SU-DHL-6 (cell line): ENCODE measurements around the gene SUSD4.

ENCODE experiments used
- H2AFZ ChIP-seq: fragments of 200-600 bp; sonication (generic); 2 replicates; pipeline ENCODE4 v1.6.1; 2014; ENCODE audit warnings: low read depth, mild to moderate bottlenecking, moderate library complexity, mixed read lengths, antibody characterized with exemption, low read length; ENCODE audit not compliant: severe bottlenecking
- H3F3A ChIP-seq: fragments of 200-600 bp; shearing (Covaris generic); 2 replicates; pipeline ENCODE4 v1.6.0; 2016; ENCODE audit warnings: antibody characterized with exemption, mild to moderate bottlenecking; ENCODE audit not compliant: insufficient read depth
- H3K27ac ChIP-seq: fragments of 200-600 bp; sonication (generic); 2 replicates; pipeline ENCODE4 v1.5.1; 2016; ENCODE audit warnings: low read depth, mild to moderate bottlenecking, low read length, moderate library complexity, mixed read lengths
- H3K27me3 ChIP-seq: fragments of 200-600 bp; sonication (generic), shearing (Covaris generic); 2 replicates; pipeline ENCODE4 v1.6.0; 2014; ENCODE audit warnings: mild to moderate bottlenecking, low read length
- H3K36me3 ChIP-seq: fragments of 200-600 bp; sonication (generic); 2 replicates; pipeline ENCODE4 v1.6.1; 2014; ENCODE audit warnings: mild to moderate bottlenecking, low read length, mixed read lengths
- H3K4me2 ChIP-seq: fragments of 300-600, 200-600 bp; shearing (Covaris generic), sonication (generic); 2 replicates; pipeline ENCODE4 v1.6.0; 2014; ENCODE audit warnings: low read length, low read depth, mild to moderate bottlenecking; ENCODE audit not compliant: poor library complexity, severe bottlenecking
- H3K4me3 ChIP-seq: fragments of 200-600 bp; sonication (generic); 2 replicates; pipeline ENCODE4 v1.5.1; 2014; ENCODE audit warnings: antibody characterized with exemption, low read length, mild to moderate bottlenecking, mixed read lengths; ENCODE audit not compliant: insufficient read depth, poor library complexity, severe bottlenecking
- H3K79me2 ChIP-seq: fragments of 200-600 bp; sonication (generic); 2 replicates; pipeline ENCODE4 v1.6.1; 2014; ENCODE audit warnings: mild to moderate bottlenecking, low read length, moderate library complexity; ENCODE audit not compliant: insufficient read depth
- H3K9ac ChIP-seq: fragments of 200-600 bp; sonication (generic); 2 replicates; pipeline ENCODE4 v1.7.0; 2014; ENCODE audit warnings: mild to moderate bottlenecking, low read length
- H3K9me2 ChIP-seq: fragments of 200-600 bp; sonication (generic); replicated peaks from 2 replicates; pipeline ENCODE4 v1.6.1; 2014; ENCODE audit warnings: low read length; ENCODE audit not compliant: insufficient read depth
- H3K9me3 ChIP-seq: fragments of 200-600 bp; sonication (generic); 2 replicates; pipeline ENCODE4 v1.6.1; 2014; ENCODE audit warnings: low read length, mixed read lengths; ENCODE audit not compliant: insufficient read depth
- H4K20me1 ChIP-seq: fragments of 200-600 bp; sonication (generic); 2 replicates; pipeline ENCODE4 v1.6.1; 2014; ENCODE audit warnings: low read depth, mild to moderate bottlenecking, antibody characterized with exemption, low read length, moderate library complexity, mixed read lengths
- CTCF ChIP-seq: fragments of 200-600 bp; sonication (generic); IDR thresholded peaks from one replicate; pipeline ENCODE4 v1.5.1; 2017; ENCODE audit warnings: antibody characterized with exemption, mild to moderate bottlenecking, low read length, moderate library complexity; ENCODE audit not compliant: insufficient read depth, poor library complexity, severe bottlenecking
- EZH2phosphoT487 ChIP-seq: fragments of 200-600 bp; sonication (generic), shearing (Covaris generic); conservative IDR thresholded peaks from 2 replicates; pipeline ENCODE4 v1.6.1; 2018; ENCODE audit warnings: mild to moderate bottlenecking, antibody characterized with exemption, low read length, moderate library complexity, mixed read lengths

Gene SUSD4

GRCh38 chr1:223330466-223330865, 33.5 kb downstream of the SUSD4 start:
- no peaks in the 10 kb centered on the region for H3K9me2 ChIP-seq
- H3K9me3 ChIP-seq = no peaks in the 10 kb centered on the region
- H3K27ac ChIP-seq = no peak overlapping the region
- TF ChIP-seq EZH2phosphoT487 (no peak), CTCF (no peak)
- no peaks in the 10 kb centered on the region for H4K20me1 ChIP-seq
- H3F3A ChIP-seq = no peaks in the 10 kb centered on the region
- H2AFZ ChIP-seq = no peak overlapping the region
- no peaks in the 10 kb centered on the region for H3K36me3 ChIP-seq
- H3K27me3 ChIP-seq = no peaks in the 10 kb centered on the region
- no peak overlapping the region for H3K9ac ChIP-seq
- H3K79me2 ChIP-seq = no peaks in the 10 kb centered on the region
- H3K4me2 ChIP-seq = no peak overlapping the region
- no peak overlapping the region for H3K4me3 ChIP-seq

DNA sequence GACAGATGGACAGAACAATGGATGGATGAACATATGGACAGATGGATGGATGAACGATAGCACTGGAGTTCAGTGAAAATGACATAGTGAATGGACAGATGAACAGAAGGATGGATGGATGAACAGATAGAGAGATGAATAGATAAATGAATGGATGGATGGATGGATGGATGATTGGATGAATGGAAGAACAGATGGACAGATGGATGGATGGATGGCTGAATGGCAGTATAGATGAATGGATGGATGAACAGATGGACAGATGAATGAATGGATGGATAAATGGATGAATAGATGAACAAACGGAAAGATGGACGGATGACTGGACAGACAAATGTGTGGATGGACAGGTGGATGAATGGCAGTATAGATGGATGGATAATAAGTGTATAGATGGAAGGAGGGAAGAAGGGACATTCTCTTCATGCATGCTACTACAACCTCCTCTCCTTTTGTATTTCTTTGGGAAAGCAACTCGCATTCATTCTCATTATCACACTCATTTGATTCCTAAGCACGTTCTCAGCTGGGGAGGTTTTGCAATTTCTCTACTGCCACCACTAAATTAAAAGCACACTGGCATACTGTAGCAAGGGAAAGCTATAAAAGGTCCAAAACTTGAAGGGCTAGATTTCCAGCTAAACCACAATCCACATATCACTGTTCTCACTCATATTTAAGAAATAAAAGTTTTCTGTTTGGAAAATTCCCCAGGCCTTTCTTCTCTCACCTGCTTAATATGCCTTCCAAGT, 34.1 kb downstream of the SUSD4 start:
- Histone ChIP-seq H3K79me2 (no peaks in the 10 kb centered on the region), H3K36me3 (no peaks in the 10 kb centered on the region), H3K9ac (no peak overlapping the region), H3K9me3 (no peaks in the 10 kb centered on the region), H3K4me2 (no peak overlapping the region), H3F3A (no peaks in the 10 kb centered on the region), H2AFZ (no peak overlapping the region), H4K20me1 (no peaks in the 10 kb centered on the region), H3K27ac (no peak overlapping the region), H3K4me3 (no peak overlapping the region), H3K9me2 (no peaks in the 10 kb centered on the region), H3K27me3 (no peaks in the 10 kb centered on the region)
- no peak for TF ChIP-seq EZH2phosphoT487
- TF ChIP-seq CTCF = no peak

DNA sequence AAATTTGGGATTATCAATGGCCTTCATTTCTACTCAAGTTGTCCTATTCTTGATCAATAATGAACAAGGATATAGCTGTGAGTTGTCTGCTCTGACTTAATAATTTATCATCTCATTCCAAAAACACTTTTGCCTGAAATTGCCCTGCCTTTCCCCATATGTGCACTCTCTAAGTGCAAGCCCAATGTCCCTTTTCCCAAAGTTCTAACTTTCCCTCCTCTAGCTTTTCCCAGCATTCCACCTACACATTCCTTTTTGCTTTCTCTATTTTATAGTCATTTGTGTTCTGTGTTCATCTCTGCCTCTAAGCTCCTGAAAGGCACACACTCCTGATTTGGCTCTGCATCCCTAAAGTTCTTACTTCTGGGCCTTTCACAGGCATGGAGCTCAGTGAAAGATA, 34.7 kb downstream of the SUSD4 start:
- H3K27me3 ChIP-seq = no peaks in the 10 kb centered on the region
- no peaks in the 10 kb centered on the region for H3K79me2 ChIP-seq
- H3K4me3 ChIP-seq = no peak overlapping the region
- TF ChIP-seq EZH2phosphoT487 (no peak), CTCF (no peak)
- no peaks in the 10 kb centered on the region for H3K9me3 ChIP-seq
- no peak overlapping the region for H3K9ac ChIP-seq
- no peaks in the 10 kb centered on the region for H3F3A ChIP-seq
- no peaks in the 10 kb centered on the region for H3K36me3 ChIP-seq
- H3K27ac ChIP-seq = no peak overlapping the region
- no peaks in the 10 kb centered on the region for H3K9me2 ChIP-seq
- no peak overlapping the region for H3K4me2 ChIP-seq
- H4K20me1 ChIP-seq = no peaks in the 10 kb centered on the region
- no peak overlapping the region for H2AFZ ChIP-seq
